NCI-H526 treated with DMSO at 0.1 percent for 48 hours (cell line): ENCODE measurements around the gene CFAP20DC.
"Not testable (repeated sequence)": the region's sequence is repeated elsewhere in the genome, so short reads cannot be mapped to it uniquely, and the experiment has no call there.

ENCODE experiments used
- DNase-seq: peaks from one replicate; lab custom pipeline; 2025; lab: John Stamatoyannopoulos, UW

The CFAP20DC gene

DNA sequence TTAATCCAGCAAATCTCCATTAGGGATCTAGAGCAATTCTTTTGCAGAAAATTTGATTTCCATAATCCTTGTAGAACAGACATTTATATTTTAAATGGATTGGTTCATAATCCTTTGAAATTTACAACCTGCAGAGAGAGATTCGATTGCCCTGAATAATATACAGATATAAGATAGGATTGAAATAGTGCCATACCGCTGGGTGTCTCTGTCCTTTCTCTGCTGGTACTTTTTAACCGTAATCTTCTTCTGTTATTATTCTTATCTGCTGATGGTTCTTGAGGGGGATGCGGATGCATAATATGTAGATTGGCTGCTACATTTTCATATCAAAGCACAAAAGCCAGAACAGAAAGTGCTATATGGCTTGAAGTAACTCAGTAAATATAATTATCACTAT, 182.2 kb downstream of the CFAP20DC start:
- no peak for DNase-seq

DNA sequence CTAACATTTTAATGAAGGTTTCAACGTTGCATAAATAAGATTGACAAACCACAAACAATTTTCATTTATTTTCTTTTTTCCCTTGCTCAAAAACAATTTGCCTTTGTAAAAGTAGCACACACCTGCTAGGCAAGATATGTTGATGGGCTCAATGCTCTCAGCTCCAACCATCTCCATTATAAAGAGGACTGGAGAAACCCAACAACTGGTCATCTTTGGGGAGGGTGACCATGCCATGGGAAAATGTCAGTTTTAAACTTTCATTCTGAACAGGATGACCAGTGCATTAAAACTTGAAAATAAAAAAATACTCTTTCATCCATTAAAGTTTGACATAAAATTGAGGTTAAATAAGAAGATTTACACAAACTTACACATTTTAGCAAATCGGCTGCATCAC, 183.7 kb downstream of the CFAP20DC start:
- no peak for DNase-seq

DNA sequence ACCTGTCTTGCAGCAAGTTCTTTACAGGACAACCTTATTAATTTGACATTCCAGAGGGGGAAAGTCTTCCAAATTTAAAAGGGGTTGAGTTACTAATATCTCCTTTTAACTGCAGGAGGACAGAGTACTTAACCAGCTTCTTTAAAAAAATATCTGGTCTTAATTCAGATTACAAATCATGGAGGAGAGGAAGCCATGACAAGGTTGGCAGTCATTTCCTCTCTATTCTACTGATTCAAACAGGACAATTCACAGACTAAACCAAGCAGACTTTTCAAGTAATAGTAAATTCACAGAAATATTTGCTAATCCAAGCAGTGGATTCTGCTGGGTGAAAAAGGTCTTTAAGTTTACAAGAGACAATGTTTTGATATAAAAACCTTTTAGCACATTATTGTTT, 185.3 kb downstream of the CFAP20DC start:
- no peak for DNase-seq

DNA sequence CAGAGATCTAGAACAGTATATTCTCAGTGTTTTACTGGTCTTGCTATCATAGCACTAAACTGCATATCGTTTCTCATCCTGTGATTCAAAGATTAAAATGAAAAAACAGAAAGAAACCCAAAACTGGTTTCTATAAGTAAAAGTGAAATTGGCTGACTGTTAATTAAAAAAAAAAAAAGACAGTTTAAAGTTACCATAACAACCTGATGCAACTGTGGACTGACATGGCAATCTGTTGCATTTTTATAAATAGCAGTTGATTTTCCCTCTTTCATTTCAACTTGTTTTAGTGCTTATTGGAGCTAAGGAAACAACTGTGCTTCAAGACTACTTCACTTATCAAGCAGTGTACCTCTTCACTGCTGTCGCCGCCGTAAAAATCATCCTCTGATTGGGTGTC, 186.6 kb downstream of the CFAP20DC start:
- DNase-seq: no peak

DNA sequence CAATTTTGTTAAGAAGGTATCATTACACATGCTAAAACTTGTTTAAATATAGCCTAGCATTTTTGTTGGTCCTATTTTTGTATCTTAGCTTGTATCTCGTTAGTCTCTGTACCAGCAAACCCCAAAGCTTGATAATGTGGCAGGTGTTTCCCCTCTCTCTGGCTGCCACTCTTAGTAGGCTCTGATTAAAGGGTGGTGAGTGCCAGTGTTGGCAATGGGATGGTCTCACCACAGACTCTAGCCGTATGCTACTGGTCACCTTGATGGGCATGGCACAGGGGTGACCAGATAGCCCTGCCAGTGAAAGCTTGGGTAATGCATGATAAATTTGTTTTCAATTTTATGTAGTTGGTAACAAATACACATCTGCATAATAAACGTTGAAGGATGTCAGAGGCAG, 188.3 kb downstream of the CFAP20DC start:
- DNase-seq: no peak

DNA sequence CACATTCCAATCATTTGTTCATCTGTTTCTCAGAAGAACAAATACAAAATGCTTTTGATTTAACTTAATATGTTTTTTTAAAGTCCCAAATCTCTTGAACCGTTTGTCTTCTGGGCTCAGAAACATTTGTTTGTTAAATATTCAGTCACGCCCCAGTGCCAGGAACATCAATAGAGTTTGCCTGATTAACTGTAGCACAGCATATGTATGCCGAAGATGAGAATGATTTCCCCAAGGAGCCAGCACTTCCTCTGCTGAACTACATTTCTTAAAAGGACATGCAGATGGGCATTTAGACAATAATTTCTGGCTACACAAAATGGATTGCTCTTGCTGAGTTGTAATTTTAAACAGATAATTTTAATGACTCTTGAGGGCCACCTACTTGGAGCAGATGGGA, 191.7 kb downstream of the CFAP20DC start:
- DNase-seq: peak; percentile 43

DNA sequence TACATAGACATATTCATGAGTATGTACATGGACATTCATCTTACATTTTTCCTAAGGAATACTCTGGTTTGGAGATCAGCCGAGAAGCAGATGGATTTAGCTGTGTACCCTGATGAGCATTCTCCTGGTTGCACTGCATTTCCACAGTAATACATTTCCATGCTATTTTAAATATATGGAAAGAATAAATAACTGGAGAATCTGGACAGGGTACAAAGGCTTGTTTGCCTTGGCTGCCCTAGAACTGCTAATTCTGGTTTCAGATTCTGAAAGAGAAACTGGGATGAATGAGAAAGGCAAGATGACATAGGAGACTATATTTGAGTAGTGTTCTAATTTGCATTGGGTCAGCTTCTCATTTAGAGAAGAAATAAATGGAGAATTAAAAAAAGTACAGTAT, 192.4 kb downstream of the CFAP20DC start:
- peak; percentile 73 for DNase-seq

DNA sequence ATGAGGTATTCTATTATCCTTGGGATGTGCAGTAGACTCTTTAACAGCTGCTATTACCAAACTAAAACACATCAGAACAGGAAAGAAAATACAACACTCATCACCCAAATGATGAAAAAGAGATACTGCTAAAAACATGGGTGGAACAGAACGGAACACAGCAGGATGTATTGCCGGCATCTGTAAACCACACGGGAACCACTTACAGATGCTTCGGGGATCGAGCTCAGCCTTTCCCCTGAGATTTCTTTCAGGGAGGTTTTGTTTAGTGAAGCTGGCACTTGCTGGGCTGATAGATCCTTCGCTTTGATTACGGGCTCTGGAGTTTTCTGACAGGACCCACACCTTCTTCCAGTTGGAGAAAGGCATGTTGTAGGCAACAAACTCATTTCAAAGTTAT, 201.0 kb downstream of the CFAP20DC start:
- no peak for DNase-seq

DNA sequence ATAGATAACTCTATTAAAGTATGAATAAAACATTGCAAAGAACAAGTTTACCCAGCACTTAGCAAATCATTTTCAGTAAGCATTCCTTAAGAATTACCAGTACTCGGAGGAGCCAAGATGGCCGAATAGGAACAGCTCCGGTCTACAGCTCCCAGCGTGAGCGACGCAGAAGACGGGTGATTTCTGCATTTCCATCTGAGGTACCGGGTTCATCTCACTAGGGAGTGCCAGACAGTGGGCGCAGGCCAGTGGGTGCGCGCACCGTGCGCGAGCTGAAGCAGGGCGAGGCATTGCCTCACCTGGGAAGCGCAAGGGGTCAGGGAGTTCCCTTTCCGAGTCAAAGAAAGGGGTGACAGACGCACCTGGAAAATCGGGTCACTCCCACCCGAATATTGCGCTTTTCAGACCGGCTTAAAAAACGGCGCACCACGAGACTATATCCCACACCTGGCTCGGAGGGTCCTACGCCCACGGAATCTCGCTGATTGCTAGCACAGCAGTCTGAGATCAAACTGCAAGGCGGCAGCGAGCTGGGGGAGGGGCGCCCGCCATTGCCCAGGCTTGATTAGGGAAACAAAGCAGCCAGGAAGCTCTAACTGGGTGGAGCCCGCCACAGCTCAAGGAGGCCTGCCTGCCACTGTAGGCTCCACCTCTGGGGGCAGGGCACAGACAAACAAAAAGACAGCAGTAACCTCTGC, 207.6 kb downstream of the CFAP20DC start:
- not testable (repeated sequence) for DNase-seq

DNA sequence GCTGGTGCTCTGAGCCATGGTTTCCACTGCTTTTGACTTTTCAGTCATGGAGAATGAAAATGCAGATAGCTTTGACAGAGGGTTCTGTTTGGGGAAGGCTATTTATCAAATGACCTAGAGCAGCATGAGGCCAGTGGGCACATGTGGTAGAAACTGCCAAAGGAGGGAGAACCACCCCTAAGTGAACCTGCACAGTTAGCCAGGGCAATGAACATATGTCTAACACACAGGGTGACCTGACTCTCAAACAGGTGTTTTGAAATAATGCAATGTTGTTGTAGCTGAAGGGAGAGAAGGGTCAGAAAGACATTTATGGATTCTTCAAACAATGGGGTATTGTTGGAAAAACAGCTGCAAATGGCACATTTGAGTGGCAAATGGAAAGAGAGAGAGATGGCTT, 208.9 kb downstream of the CFAP20DC start:
- DNase-seq: no peak

DNA sequence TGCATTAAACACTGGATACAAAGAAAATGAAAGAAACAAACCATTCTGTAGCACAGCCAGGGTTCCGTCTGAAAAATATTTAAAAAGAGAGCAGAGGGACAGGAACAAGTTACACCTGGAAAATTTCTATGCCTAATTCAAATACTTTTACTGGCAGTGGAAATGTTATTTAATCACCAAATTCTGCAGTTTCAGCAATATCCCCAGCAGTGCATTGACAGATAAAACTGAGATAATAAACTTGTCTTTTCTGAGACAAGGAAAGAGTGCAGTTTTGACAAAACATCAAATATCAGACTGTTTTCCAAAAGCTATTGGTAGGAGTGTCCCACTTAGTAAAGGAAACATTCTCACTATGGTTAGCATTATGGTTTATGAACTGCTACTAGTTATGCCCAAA, 209.9 kb downstream of the CFAP20DC start:
- DNase-seq: no peak

DNA sequence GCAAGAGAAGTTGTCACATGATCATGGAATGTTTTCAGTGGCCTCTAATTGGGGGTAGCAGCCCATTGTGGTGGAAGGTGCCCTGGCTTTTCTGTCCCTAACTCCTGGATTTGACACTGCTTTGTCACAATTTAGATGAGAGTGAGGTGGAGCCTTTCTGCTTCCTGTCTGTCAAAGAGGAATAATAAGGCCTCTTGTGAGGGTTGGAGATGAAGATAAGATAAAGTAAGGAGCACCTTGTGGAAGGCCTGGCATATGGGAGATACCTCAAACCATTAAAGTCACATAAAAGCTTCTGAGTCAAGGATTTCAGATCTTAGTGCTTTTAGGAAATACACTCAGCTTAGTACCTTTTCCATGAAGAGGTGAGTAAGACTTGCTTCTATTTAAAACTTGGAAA, 210.6 kb downstream of the CFAP20DC start:
- no peak for DNase-seq

DNA sequence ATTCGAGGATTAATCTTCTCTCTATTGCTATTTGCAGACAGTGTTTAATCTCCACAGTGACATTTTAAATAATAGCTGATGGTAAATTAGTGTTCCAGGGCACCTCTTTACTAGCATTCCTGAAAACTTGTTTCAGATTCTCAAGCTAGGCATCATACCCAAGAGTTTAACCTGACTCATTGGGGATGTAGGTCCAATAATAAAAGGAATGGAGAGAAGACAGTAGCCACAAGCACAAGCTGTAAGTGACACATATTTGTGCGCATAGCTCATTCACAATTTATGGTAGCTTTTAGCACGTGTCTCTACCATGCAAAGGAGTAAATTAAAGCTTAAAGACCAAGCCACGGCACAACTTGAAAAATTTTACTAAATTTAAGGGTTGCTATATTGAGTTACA, 212.0 kb downstream of the CFAP20DC start:
- no peak for DNase-seq

DNA sequence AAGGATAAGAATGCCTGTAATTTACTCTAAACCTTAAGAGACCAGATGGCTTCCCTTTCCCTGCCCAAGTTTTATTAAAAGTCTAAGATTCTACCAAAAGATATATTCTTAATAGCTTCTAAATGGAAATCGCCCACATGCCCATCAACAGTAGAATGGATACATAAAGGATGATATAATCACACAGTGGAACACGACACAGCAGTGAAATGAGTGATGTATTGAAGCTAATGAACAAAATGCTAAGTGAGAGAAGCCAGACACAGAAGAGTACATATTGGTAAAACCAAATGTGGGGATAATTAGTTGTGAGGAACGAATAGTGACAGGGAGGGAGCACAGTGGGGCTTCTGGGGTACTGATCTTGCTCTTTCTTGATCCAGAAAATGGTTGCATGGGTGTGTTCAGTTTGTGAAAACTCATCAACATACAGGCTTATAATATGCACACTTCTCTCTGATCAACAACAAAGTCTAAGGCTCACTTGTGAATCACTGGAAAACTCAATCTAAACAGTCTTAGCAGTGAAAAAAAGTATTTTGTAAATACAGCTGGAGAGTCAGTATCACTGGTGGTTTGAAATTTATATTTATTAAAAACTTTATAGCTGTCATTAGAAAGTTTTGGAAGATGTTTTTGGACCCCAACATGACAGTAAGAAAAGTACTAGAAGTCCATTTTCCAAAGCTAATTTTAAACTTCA, 212.5 kb downstream of the CFAP20DC start:
- no peak for DNase-seq

DNA sequence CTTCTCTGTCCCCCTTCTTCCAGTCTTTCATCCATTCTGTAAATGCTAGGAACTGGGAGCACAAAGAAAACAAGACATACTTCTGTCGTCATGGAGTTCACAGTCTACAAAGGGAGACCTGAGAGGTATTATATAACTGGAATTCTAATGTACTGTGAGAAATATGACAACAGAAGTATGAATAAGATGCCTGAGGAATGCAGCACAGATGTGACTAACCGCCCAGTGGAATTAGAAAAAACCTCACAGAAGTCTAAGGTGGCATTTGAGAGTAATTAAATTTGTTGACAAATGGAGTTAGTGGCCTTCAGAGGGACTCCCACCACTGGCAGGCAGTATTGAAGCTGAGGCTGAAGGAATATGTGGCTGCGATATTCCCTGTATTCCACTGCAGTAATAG, 214.7 kb downstream of the CFAP20DC start:
- DNase-seq: no peak

DNA sequence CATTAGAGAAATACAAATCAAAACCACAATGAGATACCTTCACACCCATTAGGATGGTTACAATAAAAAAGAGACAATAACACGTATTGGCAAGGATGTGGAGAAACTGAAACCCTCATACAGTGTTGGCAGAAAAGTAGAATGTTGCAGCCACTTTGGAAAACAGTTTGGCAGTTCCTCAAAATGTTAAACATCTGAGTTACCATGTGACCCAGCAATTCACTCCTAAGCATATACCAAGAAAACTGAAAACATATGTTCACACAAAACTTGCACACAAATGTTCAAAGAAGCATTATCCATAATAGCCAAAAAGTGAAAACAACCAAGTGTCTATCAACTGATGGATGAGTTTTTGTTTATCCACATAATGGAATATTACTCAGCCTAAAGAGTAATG, 216.3 kb downstream of the CFAP20DC start:
- DNase-seq: no peak

DNA sequence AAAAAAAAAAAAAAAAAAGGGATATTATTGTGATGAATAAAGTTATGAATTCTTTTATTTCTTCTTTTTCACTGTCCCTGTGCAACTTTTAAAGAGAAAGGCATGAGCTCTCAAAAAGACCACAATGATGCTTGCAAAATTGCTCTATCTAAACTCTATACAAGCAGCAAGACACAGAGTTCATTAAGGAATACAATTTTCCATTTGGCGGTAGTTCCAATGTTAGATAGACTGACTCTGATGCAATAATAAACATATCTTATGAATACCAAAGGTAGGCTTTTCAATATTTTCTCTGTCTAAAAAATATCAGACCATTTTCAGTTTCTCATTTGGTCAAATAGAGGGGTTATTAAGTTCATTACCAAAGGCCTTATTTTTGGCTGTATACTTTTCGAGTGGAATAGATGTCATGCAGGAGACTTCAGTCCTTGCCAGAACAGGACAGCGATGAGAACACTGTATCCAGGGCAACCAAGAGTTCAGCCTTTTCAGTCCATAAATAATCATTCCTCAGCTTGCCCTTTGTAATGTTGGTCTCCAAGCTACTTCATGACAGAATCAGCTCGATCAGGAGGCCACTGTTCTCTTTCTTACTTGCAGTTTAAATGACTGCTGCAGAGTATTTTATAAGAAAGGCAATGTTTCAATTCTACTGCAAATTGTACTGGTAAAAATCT, 220.4 kb downstream of the CFAP20DC start:
- DNase-seq: no peak

DNA sequence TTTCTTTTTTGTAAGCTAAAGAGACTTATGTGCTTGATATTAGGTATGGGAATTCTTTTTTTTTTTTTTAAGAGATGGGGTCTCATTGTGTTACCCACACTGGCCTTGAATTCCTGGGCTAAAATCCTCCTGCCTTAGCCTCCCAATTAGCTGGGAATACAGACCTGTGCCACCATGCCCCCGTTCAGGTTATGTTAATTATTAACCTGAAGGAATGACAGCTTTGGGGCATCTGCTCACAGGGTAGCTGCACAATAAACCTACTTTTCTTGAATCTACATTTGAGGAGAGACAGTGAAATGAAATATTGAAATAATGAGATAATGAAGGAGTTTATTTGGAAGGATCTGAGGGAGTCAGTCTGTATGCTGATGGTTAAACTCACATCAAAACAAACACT, 225.0 kb downstream of the CFAP20DC start:
- DNase-seq: no peak

DNA sequence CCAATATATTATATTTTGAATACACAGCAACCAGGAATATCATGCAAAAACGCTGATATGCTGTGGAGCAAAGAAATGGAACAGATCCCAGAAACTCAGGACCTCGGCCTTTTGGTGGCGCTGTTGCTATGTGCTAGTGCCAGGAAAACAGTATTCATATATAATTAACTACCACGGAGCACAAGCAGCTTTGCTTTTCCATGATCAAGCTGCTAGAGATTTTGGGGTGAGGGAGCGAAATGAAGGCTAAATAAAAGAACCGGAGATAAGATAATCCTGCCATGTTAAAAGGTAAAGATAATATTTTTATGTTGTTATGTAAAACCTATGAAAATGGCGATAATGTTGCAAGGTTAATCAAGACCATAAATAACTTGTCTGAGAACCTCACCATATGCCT, 225.5 kb downstream of the CFAP20DC start:
- DNase-seq: peak; percentile 44

DNA sequence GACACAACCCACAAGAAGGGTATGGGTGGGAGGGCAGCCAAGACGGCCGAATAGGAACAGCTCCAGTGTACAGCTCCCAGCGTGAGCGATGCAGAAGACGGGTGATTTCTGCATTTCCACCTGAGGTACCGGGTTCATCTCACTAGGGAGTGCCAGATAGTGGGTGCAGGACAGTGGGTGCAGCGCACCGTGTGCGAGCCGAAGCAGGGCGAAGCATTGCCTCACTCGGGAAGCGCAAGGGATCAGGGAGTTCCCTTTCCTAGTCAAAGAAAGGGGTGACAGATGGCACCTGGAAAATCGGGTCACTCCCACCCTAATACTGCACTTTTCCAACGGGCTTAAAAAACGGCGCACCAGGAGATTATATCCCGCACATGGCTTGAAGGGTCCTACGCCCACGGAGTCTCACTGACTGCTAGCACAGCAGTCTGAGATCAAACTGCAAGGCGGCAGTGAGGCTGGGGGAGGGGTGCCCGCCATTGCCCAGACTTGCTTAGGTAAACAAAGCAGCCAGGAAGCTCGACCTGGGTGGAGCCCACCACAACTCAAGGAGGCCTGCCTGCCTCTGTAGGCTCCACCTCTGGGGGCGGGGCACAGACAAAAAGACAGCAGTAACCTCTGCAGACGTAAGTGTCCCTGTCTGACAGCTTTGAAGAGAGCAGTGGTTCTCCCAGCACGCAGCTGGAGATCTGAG, 243.1 kb downstream of the CFAP20DC start:
- not testable (repeated sequence) for DNase-seq

DNA sequence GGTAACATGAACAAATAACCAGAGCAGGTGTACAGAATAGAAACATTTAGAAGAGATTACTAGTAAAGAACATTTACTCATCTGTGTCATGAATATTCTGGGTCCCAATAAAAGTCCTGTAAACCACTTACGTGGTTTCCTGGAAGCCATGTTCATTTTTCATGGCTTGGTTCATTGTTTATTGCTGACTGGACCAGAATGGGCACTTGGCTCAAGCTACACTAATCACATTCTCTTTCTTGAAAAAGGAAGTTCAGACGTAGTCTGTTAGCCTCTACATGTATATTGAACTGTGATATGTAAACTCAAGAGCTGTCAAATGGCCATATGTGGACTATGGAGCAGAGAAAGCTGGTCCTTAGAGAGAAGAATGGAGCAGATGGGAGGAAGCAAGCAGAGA, 244.9 kb downstream of the CFAP20DC start:
- DNase-seq: no peak

DNA sequence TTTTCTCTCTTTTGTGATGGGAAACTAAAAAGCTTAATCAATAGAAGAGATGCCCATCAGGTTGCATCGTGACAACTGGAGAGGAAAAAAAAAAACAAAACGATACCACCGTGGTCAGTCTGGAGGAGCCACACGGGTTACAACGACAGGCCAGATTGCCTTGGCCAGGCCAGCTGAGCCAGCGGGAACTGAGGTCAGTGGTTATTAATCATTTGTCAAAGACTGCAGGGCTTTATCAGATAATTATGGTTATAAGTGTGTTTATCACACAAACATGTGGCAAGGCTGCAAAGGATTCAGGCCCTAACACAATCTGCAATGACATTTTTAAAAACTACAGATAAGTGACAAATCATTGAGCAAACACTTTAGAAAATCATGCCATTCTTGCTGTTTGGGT, 248.3 kb downstream of the CFAP20DC start:
- DNase-seq: no peak

DNA sequence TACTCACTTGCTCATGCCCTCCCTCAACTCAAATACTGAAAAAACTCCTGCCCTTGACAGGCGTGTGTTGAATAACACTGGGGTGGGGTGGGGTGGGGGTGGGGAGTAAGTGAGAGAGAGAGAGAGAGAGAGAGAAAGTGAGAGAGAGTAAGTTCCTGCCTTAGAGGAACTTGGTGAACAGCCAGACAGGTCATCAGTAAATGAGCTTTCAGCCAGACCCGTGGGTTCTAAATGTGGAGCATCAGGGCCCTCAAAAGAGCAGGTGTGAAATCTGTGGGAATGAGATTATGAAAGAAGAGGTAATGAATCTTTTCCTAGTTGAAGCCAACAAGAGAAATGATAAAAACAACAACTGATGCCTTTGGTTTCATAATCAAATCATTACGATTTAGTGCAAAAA, 248.9 kb downstream of the CFAP20DC start:
- no peak for DNase-seq
